Right lung (tissue), 5 donors: ENCODE measurements around the gene GRIK2. TPM values are rescaled to one million over a fixed set of nuclear protein-coding genes. Genes with fewer than 3 reads are reported as not detected.

Experiments used
- DNase-seq, 2 donors: peaks; one replicate each; pipeline ENCODE4 v3.0.0-alpha.2; 2013
- polyA plus RNA-seq, 5 donors: library from polyadenylated mRNA; unstranded; fragments of 120-200 nt; gene quantifications; one replicate each; pipeline versions ENCODE4 v1.2.1 to v1.2.3, GENCODE V29; 2013; ENCODE audit warnings: inconsistent platforms in 1 of 5, low replicate concordance in 1 of 5; ENCODE audit not compliant: insufficient read length in 5 of 5, insufficient read depth in 1 of 5

GRIK2 gene
- polyA plus RNA-seq, 5 donors: 0.58 to 0.90 (median 0.69) TPM

GRCh38 chr6:101783287-101783686, 389.8 kb downstream of the GRIK2 start:
- DNase-seq: no peak

GRCh38 chr6:101784094-101784493, 390.6 kb downstream of the GRIK2 start:
- no peak for DNase-seq

GRCh38 chr6:101799531-101799930, 406.0 kb downstream of the GRIK2 start:
- no peak for DNase-seq

GRCh38 chr6:101800598-101800997, 407.1 kb downstream of the GRIK2 start:
- DNase-seq: no peak

GRCh38 chr6:101803136-101803535, 409.6 kb downstream of the GRIK2 start:
- no peak for DNase-seq

- DNase-seq: no peak
Measured at GRCh38 chr6:101806241-101806640, 412.7 kb downstream of the GRIK2 start.

- DNase-seq: no peak
Measured at GRCh38 chr6:101811108-101811507, 417.6 kb downstream of the GRIK2 start.

- no peak for DNase-seq
Measured at GRCh38 chr6:101816716-101817115, 423.2 kb downstream of the GRIK2 start.

- no peak for DNase-seq
Measured at GRCh38 chr6:101818051-101818450, 424.5 kb downstream of the GRIK2 start.

- no peak for DNase-seq
Measured at GRCh38 chr6:101824551-101825345, 431.2 kb downstream of the GRIK2 start.

GRCh38 chr6:101826269-101826668, 432.8 kb downstream of the GRIK2 start:
- no peak for DNase-seq

GRCh38 chr6:101826678-101827077, 433.2 kb downstream of the GRIK2 start:
- DNase-seq: no peak

GRCh38 chr6:101830501-101831031, 437.1 kb downstream of the GRIK2 start:
- DNase-seq: no peak

GRCh38 chr6:101832371-101832770, 438.9 kb downstream of the GRIK2 start:
- DNase-seq: no peak

GRCh38 chr6:101840100-101840499, 446.6 kb downstream of the GRIK2 start:
- DNase-seq: no peak

GRCh38 chr6:101845172-101845571, 451.7 kb downstream of the GRIK2 start:
- DNase-seq: no peak

GRCh38 chr6:101845621-101846020, 452.1 kb downstream of the GRIK2 start:
- no peak for DNase-seq

GRCh38 chr6:101847690-101848089, 454.2 kb downstream of the GRIK2 start:
- no peak for DNase-seq

- DNase-seq: no peak
Measured at GRCh38 chr6:101851911-101852310, 458.4 kb downstream of the GRIK2 start.

GRCh38 chr6:101853231-101854085, 459.9 kb downstream of the GRIK2 start:
- DNase-seq: no peak

GRCh38 chr6:101876431-101876830, 482.9 kb downstream of the GRIK2 start:
- no peak for DNase-seq

- no peak for DNase-seq
Measured at GRCh38 chr6:101878554-101879276, 485.2 kb downstream of the GRIK2 start.
